ENCODE measurements around the gene SLC13A2.
A peak's percentile ranks its signal among the peaks of the same experiment; 100 is the strongest.

GRCh38 chr17:28494445-28495188 lies 21.2 kb downstream of the SLC13A2 start:
- TF ChIP-seq EZH2 (IDR thresholded peaks at IDR 0.05) (no peak), CTCF (IDR thresholded peaks at IDR 0.05) (peak; percentile 90)

Measured in neural progenitor cell (in vitro differentiated cells).